A549 (cell line): ENCODE results near the gene EHBP1.

Source experiments
- FOXS1 ChIP-seq: fragments of 250-450 bp; sonication (Bioruptor Pico); IDR thresholded peaks from 2 replicates; pipeline ENCODE4 v1.5.0; 2020; ENCODE audit warnings: mild to moderate bottlenecking, moderate library complexity
- SMC3 ChIP-seq: fragments of >200 bp; sonication (Bioruptor Twin); formaldehyde crosslinking; IDR thresholded peaks from 3 replicates; pipeline ENCODE4 v1.6.1; 2018; ENCODE audit warnings: inconsistent platforms

- no peak for TF ChIP-seq SMC3
- TF ChIP-seq FOXS1 (CRISPR knock-in tag), result no peak
Measured at GRCh38 chr2:63049970-63050333, 344.4 kb downstream of the EHBP1 start.
